ENCODE results near the gene CDH15. TPM values are rescaled to one million over a fixed set of nuclear protein-coding genes. Genes with fewer than 3 reads are reported as not detected.

Gene CDH15
- total RNA-seq, 4 donors from 2014 or later = 48.5 to 60.8 (median 51.0) TPM

- Histone ChIP-seq H3K27me3 (peaks cover 3 to 5% (median 4%) of the 10 kb centered on the region in 3 donors), H3K4me1 (peaks cover 35 to 48% of the 10 kb centered on the region in 2 donors), H3K27ac (peak overlapping the region; percentile 91 to 99 (median 96)), H3K9me3 (no peaks in the 10 kb centered on the region), H3K36me3 (no peaks in the 10 kb centered on the region), H3K4me3 (no peak overlapping the region)
- intact Hi-C loops (cut with DNase I; ENCODE audit: low total_unique reads) (no loop called here), in situ Hi-C loops (cut with MboI; ENCODE audit: low sequenced_read_pairs in 4 of 4) (no loop called here)
- TF ChIP-seq CTCF (IDR thresholded peaks at IDR 0.05 in 4 of 5, conservative IDR thresholded peaks at IDR 0.05 in 1 of 5) = no peak
- TF ChIP-seq POLR2A (IDR thresholded peaks at IDR 0.05) = no peak
- ATAC-seq = no peak
- DNase-seq = no peak
Observed at GRCh38 chr16:89174055-89174827, 2.7 kb downstream of the CDH15 start.

GRCh38 chr16:89174877-89175276, 3.3 kb downstream of the CDH15 start:
- TF ChIP-seq POLR2A (IDR thresholded peaks at IDR 0.05) (no peak), CTCF (IDR thresholded peaks at IDR 0.05 in 4 of 5, conservative IDR thresholded peaks at IDR 0.05 in 1 of 5) (no peak)
- intact Hi-C loops (cut with DNase I; ENCODE audit: low total_unique reads) = no loop called here
- DNase-seq (no peak), ATAC-seq (no peak)
- peak overlapping the region in 2 of 4 donors; percentile 28 to 37 for H3K4me3 ChIP-seq
- peaks cover 35 to 48% of the 10 kb centered on the region in 2 donors for H3K4me1 ChIP-seq
- in situ Hi-C loops (cut with MboI; ENCODE audit: low sequenced_read_pairs in 4 of 4) = no loop called here
- no peaks in the 10 kb centered on the region for H3K9me3 ChIP-seq
- no peaks in the 10 kb centered on the region for H3K36me3 ChIP-seq
- H3K27ac ChIP-seq = peak overlapping the region; percentile 91 to 99 (median 96)
- H3K27me3 ChIP-seq = peaks cover 2 to 4% (median 3%) of the 10 kb centered on the region in 3 donors

- peak overlapping the region in 2 of 4 donors; percentile 28 to 37 for H3K4me3 ChIP-seq
- peaks cover 35 to 47% of the 10 kb centered on the region in 2 donors for H3K4me1 ChIP-seq
- H3K27me3 ChIP-seq = peaks cover 0 to 1% (median 1%) of the 10 kb centered on the region in 3 donors
- intact Hi-C loops (cut with DNase I; ENCODE audit: low total_unique reads) = no loop called here
- in situ Hi-C loops (cut with MboI; ENCODE audit: low sequenced_read_pairs in 4 of 4) = no loop called here
- H3K9me3 ChIP-seq = no peaks in the 10 kb centered on the region
- TF ChIP-seq CTCF (IDR thresholded peaks at IDR 0.05 in 4 of 5, conservative IDR thresholded peaks at IDR 0.05 in 1 of 5) = no peak
- TF ChIP-seq POLR2A (IDR thresholded peaks at IDR 0.05) = no peak
- H3K27ac ChIP-seq = peak overlapping the region; percentile 91 to 99 (median 96)
- H3K36me3 ChIP-seq = no peaks in the 10 kb centered on the region
- DNase-seq (no peak), ATAC-seq (peak in 1 of 2 donors; percentile 21)
Observed at GRCh38 chr16:89175280-89176146, 4.0 kb downstream of the CDH15 start.

- no peak for TF ChIP-seq CTCF (IDR thresholded peaks at IDR 0.05 in 4 of 5, conservative IDR thresholded peaks at IDR 0.05 in 1 of 5)
- TF ChIP-seq POLR2A (IDR thresholded peaks at IDR 0.05) = no peak
Observed at GRCh38 chr16:89176147-89176690, 4.7 kb downstream of the CDH15 start.

More at GRCh38 chr16:89176147-89176690, 4.7 kb downstream of the CDH15 start:
- Histone ChIP-seq H3K4me1 (peaks cover 31 to 42% of the 10 kb centered on the region in 2 donors), H3K27ac (peak overlapping the region; percentile 91 to 99 (median 96)), H3K9me3 (no peaks in the 10 kb centered on the region), H3K4me3 (peak overlapping the region in 2 of 4 donors; percentile 28 to 37), H3K36me3 (no peaks in the 10 kb centered on the region), H3K27me3 (no peaks in the 10 kb centered on the region)
- peak in 1 of 2 donors; percentile 61 for DNase-seq
- no peak for ATAC-seq
- in situ Hi-C loops (cut with MboI; ENCODE audit: low sequenced_read_pairs in 4 of 4) = no loop called here
- intact Hi-C loops (cut with DNase I; ENCODE audit: low total_unique reads) = no loop called here

Data from gastrocnemius medialis (tissue), 4 donors.